ENCODE measurements around the gene MCAM.

MCAM gene

GRCh38 chr11:119339589-119340334 lies 22.8 kb upstream of the MCAM start:
- H3K4me1 ChIP-seq (ENCODE audit: control insufficient read depth in 1 of 2, insufficient read depth in 1 of 2, low read depth in 1 of 2, low read length in 1 of 2) = peaks cover 21 to 31% of the 10 kb centered on the region in 2 experiments
- H3K36me3 ChIP-seq = no peaks in the 10 kb centered on the region
- no peaks in the 10 kb centered on the region for H3K9me3 ChIP-seq
- no peak overlapping the region for H3K27ac ChIP-seq
- peak overlapping the region; percentile 17 to 29 for H3K4me3 ChIP-seq (ENCODE audit: low read depth in 1 of 2, low read length in 1 of 2)
- TF ChIP-seq CTCF (IDR thresholded peaks at IDR 0.05) = peak; percentile 63
- peaks cover 65% of the 10 kb centered on the region for H3K27me3 ChIP-seq

- peaks cover 58% of the 10 kb centered on the region for H3K27me3 ChIP-seq
- peak overlapping the region in 1 of 2 experiments; percentile 29 for H3K4me3 ChIP-seq (ENCODE audit: low read depth in 1 of 2, low read length in 1 of 2)
- H3K9me3 ChIP-seq = no peaks in the 10 kb centered on the region
- no peaks in the 10 kb centered on the region for H3K36me3 ChIP-seq
- no peak overlapping the region for H3K27ac ChIP-seq
- no peak for TF ChIP-seq CTCF (IDR thresholded peaks at IDR 0.05)
- peaks cover 25 to 34% of the 10 kb centered on the region in 2 experiments for H3K4me1 ChIP-seq (ENCODE audit: control insufficient read depth in 1 of 2, insufficient read depth in 1 of 2, low read depth in 1 of 2, low read length in 1 of 2)
Measured at GRCh38 chr11:119338965-119339588, 22.1 kb upstream of the MCAM start.

GRCh38 chr11:119338318-119338890 lies 21.5 kb upstream of the MCAM start:
- Histone ChIP-seq H3K4me1 (ENCODE audit: control insufficient read depth in 1 of 2, insufficient read depth in 1 of 2, low read depth in 1 of 2, low read length in 1 of 2) (peaks cover 31 to 40% of the 10 kb centered on the region in 2 experiments), H3K9me3 (no peaks in the 10 kb centered on the region), H3K36me3 (no peaks in the 10 kb centered on the region), H3K27ac (no peak overlapping the region), H3K4me3 (ENCODE audit: low read depth in 1 of 2, low read length in 1 of 2) (no peak overlapping the region), H3K27me3 (peaks cover 52% of the 10 kb centered on the region)
- TF ChIP-seq CTCF (IDR thresholded peaks at IDR 0.05) = peak; percentile 82

GRCh38 chr11:119337581-119338317 lies 20.8 kb upstream of the MCAM start:
- Histone ChIP-seq H3K36me3 (no peaks in the 10 kb centered on the region), H3K4me1 (ENCODE audit: control insufficient read depth in 1 of 2, insufficient read depth in 1 of 2, low read depth in 1 of 2, low read length in 1 of 2) (peaks cover 38 to 44% of the 10 kb centered on the region in 2 experiments), H3K27ac (no peak overlapping the region), H3K4me3 (ENCODE audit: low read depth in 1 of 2, low read length in 1 of 2) (no peak overlapping the region), H3K9me3 (no peaks in the 10 kb centered on the region), H3K27me3 (peaks cover 45% of the 10 kb centered on the region)
- no peak for TF ChIP-seq CTCF (IDR thresholded peaks at IDR 0.05)

GRCh38 chr11:119336744-119337469 lies 20.0 kb upstream of the MCAM start:
- no peak overlapping the region for H3K27ac ChIP-seq
- H3K9me3 ChIP-seq = no peaks in the 10 kb centered on the region
- H3K4me3 ChIP-seq (ENCODE audit: low read depth in 1 of 2, low read length in 1 of 2) = no peak overlapping the region
- no peaks in the 10 kb centered on the region for H3K36me3 ChIP-seq
- peaks cover 39 to 44% of the 10 kb centered on the region in 2 experiments for H3K4me1 ChIP-seq (ENCODE audit: control insufficient read depth in 1 of 2, insufficient read depth in 1 of 2, low read depth in 1 of 2, low read length in 1 of 2)
- H3K27me3 ChIP-seq = peaks cover 37% of the 10 kb centered on the region
- no peak for TF ChIP-seq CTCF (IDR thresholded peaks at IDR 0.05)
